Stimulated activated naive CD4-positive, alpha-beta T cell (primary cell): Measurements from ENCODE around the gene EYA2.
"Not testable (repeated sequence)": the region's sequence is repeated elsewhere in the genome, so short reads cannot be mapped to it uniquely, and the experiment has no call there.

ENCODE experiments used
- DNase-seq, 6 experiments: peaks; one replicate each; lab custom pipeline; 2025; lab: John Stamatoyannopoulos, UW

The EYA2 gene, protein sequence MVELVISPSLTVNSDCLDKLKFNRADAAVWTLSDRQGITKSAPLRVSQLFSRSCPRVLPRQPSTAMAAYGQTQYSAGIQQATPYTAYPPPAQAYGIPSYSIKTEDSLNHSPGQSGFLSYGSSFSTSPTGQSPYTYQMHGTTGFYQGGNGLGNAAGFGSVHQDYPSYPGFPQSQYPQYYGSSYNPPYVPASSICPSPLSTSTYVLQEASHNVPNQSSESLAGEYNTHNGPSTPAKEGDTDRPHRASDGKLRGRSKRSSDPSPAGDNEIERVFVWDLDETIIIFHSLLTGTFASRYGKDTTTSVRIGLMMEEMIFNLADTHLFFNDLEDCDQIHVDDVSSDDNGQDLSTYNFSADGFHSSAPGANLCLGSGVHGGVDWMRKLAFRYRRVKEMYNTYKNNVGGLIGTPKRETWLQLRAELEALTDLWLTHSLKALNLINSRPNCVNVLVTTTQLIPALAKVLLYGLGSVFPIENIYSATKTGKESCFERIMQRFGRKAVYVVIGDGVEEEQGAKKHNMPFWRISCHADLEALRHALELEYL

DNA sequence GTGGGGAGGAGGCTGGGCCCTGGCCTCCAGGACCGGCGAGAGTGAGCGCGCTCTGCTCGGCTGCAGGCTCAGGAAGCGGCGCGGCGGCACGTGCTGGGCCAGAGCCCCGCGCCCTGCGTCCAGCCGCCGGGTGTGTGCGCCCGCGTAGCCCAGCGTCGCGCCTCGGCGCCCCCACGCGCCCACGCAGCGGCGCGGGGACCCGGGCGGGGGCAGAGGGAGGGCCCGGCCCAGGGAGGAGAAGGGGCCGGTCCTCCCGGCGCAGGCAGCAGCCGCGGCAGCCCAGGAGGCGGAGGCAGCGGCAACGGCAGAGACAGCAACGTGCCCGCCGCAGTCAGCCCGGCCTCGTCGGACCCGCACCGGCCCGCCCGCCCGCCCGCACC is at the start of gene EYA2:
EYA2 (plus strand) TSS at position 265 of the 380 bp plus-strand sequence. CDS start 95,168 bp downstream, outside the sequence.
- DNase-seq, result no peak

DNA sequence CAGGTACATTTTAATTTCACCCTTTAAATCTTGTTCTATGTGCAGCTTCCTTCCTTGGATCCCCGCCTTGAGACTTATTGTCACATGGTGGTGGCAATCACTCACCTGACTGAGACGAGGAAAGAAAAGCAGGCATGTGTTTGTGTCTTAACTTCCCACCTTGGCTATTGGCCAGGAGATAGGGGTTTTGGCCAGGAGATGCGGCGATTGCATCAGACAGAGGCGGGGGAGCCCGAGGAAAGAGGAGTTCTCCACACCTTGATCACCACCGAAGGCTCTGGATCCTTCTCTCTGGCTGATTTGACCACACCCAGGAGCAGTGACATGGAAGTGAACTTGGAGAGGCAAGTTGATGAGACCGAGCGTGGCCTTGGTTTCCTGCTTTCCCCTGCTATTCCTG is 49.7 kb upstream of the EYA2 start:
- DNase-seq, result no peak

DNA sequence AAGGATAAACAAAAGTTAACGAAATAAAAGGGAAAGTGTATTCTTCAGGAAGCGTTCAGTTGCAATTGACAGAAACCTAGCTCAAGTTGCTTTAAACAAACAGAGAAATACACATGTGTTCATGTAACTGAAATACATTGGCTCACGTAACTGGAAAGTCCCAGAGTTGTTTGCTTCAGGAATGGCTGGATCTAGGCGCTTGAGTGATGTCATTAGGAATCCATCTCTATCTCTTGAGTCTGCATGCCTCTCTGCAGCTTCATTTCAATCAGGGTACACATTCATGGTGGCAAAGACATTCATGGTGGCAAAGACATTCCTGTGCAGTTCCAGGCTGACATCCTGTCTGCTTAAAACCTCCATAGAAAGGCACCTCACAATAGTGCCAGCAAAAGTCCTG is 45.4 kb upstream of the EYA2 start:
- DNase-seq, result no peak

DNA sequence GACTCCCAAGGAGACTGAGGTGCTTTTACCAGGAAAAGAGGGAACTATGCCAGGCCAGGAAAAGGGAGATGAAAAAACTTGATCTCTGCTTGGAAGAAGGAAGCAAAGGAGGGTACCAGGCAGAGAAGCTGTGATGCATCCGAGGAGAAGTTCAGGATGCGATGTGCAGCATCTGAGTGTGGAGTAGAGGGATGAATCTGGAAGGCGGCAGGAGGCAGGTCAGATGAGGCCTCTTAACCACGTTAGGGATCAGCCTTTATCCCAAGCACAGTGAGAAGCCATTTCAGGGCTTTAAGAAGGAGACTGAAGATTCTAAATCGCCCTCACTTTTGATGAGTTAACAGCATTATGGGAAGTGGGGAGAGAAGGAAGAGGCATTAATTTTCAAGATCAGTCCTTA is 44.9 kb upstream of the EYA2 start:
- DNase-seq, result no peak

DNA sequence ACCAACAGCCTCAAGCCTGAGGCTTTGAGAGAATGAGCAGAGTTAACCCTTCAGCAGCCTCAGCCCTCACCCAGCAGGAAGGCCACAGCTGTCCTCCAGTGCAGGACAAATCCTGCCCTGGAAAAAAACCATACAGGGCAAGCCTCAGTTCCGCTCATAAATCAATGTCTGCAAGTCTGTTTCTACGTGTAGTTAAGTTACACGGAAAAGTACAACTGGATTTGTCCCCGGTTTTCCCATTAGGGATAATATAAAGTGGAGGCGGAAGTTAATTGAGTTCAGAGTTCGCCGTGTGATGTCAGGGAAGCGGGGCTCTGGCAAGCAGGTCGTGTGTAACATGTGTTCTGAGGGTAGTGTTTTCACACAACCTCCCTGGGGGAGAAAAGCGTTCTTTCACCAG is 44.2 kb upstream of the EYA2 start:
- no peak for DNase-seq

DNA sequence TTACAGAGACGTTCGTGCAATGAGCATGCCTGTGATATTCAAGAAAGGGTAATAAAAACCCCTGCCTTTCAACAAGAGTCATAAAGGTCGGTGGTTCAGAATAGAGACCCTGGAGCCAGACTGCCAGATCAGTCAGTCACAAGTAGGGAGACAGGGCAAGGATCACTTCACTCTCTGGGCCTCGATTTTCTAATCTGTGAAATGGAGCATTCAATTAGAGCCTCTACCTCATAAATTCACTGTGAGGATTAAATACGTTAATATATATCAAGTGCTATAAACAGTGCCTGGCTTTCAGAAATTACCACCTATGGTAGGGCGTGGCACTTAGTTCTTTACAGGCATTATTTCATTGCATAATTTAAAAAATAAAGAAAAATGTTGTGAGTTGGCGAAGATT is 43.7 kb upstream of the EYA2 start:
- no peak for DNase-seq

DNA sequence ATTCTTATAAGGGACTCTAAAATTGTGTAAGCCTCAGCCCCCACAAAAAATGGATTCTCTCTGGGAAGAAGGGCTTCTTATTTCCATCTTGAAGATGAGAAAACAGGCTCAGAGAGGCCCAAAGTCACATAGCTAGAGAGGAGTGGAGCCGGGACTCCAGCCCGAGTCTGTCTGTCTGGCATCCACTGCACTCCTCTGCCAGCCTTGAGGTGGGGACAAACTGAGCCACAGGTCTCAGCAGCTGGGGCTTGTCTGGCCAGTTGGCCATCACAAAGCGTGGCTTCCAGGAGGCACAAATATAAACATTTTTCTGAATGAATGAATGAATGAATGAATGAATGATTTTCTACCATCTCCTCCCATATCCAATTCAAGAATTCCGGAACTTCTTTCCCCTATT is 42.9 kb upstream of the EYA2 start:
- DNase-seq, result no peak

DNA sequence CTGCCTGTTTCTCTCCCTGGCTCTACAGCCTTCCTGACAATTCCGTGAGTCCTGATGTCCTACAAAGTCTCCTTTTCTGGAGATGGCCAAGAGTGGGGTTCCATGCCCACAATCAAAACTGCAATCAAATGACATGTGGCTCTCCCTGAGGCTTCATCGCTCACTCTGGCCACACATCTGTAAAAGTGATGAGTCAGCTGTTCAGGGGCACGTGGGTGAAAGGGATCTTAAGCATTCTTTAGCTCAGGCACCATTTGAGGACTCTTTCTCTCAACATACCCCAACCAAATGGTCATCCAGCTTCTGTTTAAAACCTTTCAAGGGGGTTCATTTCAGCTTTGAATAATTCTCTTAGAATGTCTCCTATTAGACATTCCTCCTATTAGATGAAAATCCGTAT is 42.3 kb upstream of the EYA2 start:
- no peak for DNase-seq

DNA sequence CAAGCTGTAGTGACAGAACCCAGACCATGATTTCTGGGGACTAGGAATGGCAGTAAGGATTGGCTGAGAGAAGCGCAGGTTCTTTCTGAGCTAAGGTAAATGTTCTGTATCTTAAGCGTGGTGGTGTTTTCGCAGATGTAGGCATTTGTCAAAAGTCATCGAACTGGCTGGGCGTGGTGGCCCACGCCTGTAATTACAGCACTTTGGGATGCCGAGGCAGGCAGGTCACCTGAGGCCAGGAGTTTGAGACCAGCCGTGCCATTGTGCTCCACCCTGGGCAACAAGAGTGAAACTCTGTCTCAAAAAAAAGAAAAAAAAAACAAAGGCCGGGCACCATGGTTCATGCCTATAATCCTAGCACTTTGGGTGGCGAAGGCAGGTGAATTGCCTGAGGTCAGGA is 40.7 kb upstream of the EYA2 start:
- no peak for DNase-seq

DNA sequence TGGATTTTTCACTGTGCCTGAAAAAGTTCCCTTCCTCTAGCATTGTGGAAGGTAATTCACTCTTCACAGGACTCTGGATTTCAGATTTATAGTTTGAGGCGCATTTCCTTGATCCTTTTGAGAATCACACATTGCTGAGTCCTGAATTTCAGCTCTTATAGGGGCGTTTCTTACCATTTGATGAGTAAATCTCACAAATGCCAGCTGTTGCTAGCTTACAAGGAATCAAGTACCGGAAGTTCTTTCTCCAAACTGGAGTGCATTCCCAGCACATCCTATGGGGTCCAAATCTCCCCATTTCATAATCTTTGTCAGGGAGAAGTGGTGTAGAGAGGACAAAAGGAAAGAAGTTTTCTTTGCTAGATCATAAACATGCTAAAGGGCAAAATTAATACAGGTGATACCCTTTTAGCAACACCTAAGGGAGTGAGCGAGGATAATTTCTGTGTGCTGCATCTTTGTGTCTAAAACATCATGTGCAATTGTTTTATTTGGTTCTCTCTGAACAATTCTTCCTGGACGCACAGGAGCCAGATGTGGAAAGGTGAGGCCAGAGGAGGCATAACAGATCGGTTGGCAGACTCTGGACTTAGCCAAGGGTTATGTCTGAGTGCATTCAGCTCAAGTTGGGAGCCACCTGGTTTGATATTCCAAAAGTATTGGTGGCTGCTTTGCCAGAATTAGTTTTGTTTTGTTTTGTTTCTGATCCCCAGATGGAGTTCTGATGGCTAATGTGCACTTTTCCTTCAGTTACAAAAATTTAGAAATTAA is 37.4 kb upstream of the EYA2 start:
- no peak for DNase-seq

DNA sequence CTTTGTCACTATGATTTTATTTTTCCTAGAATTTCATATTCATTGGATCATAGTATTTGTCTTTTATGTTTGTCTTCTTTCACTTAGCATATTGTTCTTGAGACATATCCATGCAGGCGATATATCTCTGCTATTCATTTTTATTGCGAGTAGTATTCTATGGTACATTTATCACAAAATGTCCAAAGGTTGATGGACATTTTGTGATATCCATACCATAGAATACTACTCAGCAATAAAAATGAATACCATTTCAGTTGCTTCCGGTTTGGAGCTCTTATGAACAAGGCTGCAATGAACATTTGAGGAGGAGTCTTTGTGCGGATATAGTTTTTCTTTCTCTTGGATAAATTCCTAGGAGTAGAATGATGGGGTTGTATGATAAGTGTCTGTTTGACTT is 28.8 kb upstream of the EYA2 start:
- no peak for DNase-seq

DNA sequence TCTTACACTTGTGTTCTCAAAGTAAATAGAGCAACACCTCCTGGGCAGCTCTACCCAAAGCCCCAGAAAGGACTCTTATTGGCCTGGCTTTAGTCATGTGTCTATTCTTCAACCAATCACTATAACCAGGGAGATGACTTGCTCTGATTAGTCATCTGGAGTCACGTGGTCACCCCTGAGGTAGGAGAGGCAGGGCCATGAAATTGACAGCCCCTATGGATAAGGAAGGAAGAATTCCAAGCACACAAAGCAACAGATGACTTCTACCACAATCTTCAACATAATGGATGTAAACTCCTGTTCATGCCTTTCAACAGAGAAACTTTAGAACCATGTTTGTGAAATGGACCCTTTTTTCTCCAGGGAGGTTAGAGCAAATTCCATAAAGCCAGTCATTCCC is 24.6 kb upstream of the EYA2 start:
- no peak for DNase-seq

DNA sequence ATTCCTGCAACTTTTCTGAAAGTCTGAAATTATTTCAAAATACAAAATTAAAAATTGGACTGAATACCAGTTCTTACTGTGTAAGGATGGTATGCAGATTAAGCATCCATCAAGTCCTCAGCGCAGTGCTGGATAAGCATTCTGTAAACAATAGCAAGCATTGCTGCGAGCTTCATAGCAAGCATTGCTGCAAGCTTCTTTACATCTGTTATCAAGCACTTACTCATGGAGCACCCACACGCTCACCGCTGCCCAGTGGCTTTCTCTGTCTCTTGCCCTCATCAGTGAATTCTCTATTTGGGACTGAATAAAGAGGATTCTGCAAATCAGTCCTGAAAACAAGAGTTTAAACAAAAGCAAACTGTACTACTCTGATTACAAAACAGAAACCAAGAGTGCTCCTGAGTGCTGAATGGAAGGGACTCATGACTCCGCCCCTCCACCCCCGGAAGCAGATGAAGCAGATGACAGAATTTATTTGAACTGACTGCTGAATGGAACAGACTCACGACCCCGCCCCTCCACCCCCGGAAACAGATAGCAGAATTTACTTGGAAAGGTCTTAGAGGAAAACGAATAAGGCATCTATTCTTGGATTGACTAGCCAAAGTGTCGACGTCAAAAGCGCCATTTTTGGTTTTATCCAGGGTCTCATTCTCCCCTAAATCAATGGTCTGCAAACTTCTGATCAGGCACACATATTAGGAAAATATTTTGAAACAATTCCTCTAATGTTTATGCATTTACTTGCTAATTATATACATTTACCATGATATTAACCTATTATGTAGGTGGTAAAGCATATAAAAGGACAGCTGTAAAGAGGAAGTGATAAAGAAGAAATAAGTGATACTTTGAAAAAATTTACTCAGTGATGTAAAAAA is 22.1 kb upstream of the EYA2 start:
- no peak for DNase-seq

DNA sequence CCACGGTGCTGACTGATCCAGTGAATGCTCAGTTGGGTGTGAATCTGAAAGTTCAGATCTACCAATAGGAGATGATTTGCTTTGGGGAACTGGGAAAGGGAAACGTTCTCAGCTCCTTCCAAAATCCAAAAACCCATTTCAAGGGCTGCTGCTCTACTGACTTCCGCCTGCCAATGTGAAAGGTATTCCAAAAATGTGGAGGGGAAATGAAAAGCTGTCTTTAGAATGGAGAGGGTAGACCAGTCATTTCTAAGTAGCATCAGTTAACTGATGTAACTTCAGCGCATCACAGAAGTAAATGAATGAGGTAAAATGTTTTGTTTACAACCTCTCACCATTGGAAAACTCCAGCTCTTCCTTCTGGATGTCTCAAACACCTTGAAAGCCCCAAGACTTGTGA is 19.6 kb upstream of the EYA2 start:
- no peak for DNase-seq

DNA sequence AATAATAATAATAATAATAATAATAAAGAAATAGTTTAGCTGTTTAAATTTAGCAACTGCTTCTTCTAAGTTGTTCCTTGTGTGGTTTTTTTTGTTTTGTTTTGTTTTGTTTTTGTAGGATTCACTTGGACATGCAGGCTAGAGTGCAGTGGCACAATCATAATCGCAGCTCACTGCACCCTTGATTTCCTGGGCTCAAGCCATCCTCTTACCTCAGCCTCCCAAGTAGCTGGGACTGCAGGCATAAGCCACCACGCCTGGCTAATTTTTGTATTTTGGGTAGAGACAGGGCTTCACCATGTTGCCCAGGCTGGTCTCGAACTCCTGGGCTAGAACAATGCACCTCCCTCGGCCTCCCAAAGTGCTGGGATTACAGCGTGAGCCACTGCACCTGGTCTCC is 15.3 kb upstream of the EYA2 start:
- no peak for DNase-seq

DNA sequence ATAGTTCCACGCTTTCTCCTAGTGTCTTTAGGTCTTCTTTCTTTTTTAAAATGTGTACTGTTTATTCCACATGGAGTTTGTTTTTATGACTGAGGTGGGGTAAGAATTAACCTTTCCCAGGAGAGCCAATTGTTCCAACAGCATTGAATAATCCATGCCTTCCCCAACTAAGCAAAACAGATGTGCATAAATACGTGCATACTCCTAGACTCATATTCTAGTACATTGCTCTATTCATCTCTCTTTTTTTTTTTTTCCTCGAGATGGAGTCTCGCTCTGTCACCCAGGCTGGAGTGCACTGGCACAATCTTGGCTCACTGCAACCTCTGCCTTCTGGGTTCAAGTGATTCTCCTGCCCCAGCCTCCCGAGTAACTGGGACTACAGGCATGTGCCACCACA is 14.7 kb upstream of the EYA2 start:
- DNase-seq, result not testable (repeated sequence)

DNA sequence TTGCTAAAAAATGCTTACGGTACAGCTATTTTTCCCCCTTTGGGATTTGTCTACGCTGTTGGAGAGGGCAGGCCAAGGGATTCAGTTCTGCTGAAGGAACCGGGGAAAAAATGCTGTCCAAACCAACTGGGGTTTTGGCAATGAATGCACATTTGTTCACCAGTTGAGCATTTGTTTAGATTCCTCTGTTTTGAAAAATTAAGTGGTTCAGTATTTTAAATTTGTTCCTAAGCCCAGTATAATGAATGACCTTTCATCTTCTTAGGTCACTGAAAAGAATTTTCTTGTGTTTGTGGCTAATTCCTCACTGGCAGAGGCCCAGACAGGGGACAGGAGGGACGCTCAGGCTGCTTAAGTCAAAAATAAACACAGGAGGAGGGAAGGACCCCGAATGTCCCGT is 10.8 kb upstream of the EYA2 start:
- DNase-seq, result no peak

DNA sequence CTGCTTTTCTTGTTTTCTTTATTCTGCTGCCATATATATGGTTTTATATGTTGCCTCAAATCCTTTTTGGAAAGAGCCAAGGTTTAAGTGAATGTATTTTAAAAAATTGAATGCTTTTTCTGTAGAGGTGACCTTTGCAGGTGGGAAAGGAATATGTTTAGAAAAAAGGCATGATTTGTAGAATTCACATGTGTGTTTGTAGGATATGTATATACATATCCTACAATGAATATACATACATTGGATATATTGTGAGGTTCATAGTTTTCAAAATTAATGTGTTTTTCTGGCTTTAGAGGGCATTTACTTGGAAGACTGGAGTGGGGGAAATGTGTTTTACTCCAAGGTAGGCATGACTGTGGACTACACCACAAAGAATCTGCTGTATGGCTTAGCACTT is 4.0 kb upstream of the EYA2 start:
- DNase-seq, result no peak

DNA sequence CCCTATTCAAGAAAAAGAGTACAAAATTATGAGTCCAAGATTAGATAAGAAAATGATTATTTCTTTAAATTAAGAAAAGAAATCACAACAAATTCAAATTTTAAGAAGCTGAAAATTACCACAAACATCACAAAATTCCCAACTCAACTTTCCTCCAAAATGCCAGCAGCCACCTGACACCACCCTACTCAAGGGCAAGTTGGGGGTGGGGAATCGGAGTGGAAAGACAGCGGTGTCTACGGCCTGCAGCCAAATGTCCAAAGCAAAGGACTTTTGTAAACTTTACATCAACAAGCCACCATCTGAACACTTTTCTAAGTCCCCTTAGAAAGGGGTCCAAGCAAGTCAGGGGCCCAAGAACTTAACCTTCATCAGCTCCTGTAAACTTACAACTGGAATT is 1.6 kb upstream of the EYA2 start:
- no peak for DNase-seq

DNA sequence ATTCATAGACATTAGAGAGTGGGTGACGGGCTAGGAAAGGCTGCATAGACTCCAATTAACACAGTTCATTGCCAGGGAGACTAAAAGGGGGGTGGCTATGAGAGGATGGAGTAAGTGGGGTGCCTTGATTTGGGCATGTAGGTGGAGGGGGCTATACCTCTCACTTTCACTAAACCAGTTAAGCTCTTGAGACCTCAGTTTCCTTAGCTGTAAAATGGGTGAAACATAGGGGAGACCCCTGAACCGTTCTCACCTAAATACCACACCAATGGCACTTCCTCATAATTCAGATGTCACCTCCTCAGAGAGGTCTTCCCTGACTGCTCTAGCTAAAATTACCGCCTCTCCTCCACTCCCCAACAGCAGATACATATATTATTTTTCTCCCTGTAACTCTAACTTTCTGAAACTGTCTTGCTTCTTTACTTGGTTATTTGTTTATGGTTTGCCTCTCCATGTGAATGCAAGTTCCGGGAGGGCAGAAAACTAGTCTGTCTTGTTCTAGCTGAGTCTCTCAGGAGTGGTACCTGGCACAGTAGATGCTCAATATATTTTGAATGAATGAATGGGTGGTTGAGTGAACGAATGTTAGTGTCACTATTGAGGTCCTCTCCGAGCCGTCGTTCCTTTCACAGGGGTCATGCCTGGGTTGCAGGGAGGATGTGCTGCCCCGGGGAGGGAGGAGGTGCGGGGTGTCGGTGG is 615 bp upstream of the EYA2 start:
- no peak for DNase-seq

DNA sequence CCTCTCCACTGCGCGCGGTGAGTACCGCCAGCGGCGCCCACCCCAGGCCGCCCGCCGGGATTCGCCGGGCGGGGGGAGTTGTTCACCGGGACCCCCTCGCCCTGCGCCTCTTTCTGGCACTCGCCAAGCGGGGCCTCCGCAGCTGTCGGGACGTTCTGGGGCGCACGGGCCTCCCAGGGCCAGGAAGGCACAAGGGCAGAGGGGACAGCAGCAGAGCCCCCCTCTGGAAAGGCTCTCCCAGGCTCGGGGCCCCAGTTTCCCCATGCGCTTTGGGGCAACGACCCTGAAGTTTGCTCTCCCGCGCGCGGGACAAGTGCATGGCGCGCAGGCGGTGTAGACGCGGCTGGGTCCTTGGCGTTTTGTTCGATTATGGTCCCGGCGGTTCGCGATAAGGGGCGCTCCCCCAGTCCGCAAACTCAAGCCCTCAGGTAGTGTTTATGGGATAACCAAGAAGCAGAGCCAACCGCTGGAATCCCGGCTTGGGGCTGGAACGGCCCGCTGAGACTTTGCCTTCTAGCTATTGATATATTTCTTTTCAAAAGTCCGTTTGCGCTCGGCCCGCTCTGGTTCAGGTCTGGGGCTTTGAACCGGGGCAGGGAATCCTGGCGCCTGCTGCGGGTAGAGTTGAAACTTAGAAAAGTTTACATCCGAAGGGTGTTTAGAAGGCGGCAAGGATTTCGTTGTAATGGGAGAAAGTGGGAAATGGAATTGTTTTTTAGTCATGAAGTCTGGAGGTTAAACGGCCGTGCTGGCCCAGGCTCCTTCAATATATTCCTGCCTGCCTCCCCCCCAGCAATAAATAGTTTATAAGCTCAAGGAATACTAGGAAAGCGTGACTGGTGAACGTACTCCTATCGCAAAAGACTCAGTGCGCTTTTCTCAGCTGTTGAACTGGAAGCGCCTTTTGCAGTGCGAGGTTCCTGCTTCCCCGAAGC is 595 bp downstream of the EYA2 start:
- DNase-seq, result no peak
